ENCODE data around the gene PRKAR1B.

Gene PRKAR1B

DNA sequence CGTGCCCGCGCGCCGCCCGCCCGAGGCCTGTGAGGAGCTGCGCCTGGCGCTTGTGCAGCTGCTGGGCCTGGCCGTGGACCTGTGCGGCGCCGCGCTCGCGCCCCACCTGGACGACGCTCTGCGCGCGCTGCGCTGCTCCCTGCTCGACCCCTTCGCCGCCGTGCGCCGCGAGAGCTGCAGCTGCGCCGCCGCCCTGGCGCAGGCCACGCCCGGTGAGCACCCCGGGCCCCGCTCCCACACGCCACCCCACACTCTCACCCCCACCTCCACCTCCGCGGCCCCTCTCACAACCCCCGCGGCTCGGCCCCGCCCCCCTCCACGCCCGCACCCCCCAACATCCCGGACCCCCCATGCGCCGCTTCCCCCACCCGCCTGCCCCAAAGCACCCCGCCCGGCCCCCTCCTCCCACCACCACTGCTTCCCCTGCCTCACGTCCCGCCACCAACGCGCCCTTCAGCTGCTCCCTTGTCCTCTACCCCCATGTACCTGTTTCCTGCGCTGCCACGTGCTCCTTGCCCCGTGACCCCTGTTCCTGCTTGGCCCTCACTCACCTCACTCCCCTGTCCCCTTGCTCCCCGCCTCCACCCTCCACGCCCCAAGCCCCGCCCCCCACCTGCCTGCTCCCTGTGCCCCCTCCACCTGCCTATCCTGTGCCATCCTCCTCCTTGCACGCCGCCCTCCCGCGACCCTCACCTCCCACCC, at the start of gene PRKAR1B:
Gene PRKAR1B (minus strand): TSS at position 178 of the 702 bp plus-strand sequence. CDS start 15,776 bp downstream, outside the sequence.
- no peak for DNase-seq (ENCODE audit: low read depth, low spot score)

DNA sequence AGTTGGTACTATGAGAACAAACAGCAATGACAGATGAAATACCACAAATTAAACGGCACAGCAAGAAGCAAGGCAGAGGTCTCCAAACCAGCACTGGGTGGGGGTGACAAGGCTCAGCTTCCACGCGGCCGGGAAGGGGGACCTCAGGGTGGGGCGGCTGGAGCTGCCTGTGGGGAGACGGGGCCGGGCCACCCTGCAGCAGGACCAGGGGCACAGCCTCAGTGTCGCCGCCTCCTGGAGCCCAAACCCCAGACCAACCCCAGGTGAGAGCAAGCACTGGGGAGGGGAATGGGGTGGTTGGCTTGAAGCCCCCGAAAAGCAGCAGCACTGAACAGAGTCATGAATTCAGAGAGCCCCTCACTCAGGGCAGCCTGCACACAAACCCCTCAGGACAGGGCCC, 49.3 kb upstream of the PRKAR1B start:
- no peak for DNase-seq (ENCODE audit: low read depth, low spot score)

DNA sequence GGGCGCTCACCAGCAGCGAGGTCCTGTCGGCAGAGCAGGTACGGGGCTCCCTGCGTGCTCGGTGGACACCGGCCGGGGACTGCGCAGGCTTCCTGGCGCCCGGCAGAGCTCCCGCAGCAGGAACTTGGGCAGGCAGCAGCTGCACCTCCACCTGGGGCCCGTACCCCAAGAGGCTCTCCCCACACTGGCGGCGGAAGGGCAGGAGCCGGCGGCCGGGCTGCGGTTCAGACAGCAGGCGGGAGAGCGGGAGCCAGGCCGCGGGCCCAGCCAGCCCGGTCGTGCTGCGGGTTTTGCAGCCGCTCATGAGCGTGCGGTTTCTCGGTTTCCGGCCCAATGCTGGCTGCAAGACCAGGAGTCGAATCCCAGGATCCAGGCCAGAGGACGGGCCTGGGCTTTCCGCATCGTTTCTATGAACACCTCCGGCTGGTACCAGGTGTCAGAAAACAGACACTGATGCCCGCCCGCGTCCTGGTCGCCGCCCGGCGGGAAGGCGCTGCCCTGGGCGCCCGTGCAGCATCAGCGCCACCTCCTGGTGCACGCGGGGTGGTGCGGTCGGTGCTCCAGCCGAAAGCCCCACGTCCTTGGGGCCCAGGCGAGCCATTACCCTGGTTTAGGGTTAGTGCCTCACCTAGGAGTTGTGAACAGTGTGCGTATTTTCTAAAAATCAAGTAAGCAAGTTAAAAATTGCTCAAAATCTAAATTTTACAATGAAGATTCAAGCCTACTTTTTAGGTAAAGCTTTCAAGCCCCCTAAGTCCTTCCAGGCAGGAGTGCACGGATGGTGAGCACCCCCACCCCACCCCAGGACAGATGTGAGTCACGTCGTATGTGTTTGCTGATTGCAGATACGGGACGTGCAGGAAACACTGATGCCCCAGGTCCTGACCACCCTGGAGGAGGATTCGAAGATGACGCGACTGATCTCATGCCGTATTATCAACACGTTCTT, 47.4 kb upstream of the PRKAR1B start:
- peak; percentile 75 for DNase-seq (ENCODE audit: low read depth, low spot score)

DNA sequence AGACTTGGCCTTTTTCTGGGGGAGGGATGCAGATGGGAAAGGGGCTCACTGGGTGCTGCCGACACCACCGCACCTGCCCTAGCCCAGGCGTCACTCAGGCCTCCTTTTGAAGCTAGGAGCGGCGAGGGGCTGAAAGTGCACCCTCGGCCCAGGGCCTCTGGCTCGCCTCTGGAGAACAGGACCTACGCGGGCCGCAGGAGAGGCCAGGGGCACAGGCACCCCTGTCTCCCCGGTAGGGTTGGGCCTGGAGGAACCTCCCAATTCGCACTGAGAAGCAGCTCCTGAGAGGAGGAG, 46.5 kb upstream of the PRKAR1B start:
- DNase-seq (ENCODE audit: low read depth, low spot score): no peak

DNA sequence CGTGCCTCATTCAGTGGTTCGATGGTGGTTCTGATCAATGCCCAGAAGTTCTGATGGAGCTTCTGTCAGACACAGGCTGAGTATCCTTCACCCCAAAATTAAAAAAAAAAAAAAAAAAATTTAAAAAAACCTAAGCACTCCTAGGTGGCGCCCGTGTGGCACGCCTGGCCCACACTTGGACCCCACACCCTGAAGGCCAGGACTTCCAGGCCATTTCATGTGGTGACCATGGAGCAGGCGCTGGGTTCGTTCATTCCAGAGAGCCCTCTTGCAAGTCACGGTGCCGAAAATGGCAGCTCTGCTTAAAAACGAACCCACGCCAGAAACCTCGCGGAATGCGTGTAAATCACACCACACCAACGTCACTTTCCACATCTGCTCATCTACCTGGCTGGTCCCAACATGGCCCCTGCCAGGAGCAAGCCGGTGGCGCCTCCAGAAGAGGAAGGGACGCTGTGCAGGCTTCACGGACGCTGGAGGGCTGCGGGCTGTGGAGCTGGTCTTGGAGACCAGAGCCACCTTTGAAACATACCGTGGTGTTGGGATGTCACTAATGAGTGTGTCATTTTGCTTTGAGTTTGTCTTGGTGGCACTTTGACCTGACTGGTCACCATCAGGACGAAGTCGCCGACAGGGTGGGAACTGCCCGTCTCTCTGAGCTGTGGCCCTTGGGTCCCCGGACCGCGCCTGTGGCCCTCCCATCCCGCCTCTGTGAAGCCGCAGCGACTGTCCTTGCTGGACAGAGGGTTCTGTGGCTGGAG, 46.0 kb upstream of the PRKAR1B start:
- no peak for DNase-seq (ENCODE audit: low read depth, low spot score)

DNA sequence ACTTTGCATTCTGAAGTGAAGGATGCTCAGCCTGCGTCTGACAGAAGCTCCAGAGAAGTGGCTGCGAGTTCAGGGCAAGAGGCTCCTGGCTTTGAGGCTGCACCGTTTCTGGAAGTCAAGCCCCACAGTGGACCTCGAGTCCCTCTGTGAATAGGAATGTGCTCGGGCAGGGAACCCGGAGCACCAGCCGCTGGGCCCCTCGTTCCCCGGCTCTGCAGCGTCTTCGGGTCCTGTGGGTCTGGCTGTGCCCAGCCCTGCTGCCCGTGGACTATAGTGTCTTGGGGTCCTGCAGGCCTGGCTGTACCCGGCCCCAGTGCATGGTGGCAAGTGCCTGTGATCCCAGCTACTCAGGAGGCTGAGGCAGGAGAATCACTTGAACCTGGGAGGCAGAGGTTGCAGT, 45.3 kb upstream of the PRKAR1B start:
- DNase-seq (ENCODE audit: low read depth, low spot score): no peak

DNA sequence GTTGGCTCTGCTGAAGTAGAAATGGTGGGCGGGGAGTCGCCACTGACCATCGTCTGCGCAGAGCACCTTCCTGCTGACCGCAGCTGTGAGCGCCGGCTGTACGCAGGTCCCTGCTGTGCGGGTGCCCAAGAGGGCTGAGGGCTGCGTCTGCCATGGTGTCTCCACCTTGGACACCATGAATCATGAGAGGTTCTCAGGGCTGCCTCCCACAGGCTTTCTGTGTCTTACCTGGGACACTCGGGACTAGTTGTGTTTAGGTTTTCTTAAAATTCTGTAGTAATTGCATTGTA, 44.9 kb upstream of the PRKAR1B start:
- DNase-seq (ENCODE audit: low read depth, low spot score): no peak

DNA sequence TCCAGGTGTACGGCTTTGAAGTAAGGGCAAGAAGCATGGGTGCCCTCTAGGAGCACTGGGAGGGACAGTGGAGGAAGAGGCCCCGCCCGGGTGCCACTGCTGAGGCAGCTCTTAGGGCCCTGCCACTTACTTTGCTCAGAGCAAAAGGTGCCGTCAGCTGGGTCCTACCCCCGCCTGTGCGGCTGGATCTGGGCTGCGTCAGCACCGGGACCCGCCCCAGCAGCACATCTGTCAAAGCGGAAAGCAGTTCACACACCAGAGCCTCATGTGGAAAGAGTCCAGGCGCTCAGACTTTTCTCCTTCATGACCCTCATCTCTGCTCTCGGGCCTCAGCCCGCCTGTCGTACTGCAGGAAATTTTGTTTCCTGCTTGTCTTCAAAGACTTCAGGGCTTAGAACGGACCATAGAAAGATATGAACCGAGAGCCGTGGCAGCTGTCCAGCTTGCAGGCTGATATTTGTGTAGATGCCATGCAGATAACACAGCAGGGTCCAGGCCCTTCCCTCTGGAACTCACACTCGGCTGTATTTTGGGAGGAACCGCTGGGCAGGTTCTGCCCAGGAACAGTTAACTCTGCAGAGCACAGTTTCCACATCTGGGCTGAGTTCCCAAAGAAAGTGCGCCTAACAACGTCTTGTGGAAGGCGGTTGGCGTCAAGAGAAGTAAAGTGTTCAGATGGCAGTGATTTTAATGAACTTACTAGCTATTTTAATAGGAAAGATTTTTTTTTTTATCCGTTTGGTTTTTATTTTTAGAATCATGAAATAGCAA, 44.3 kb upstream of the PRKAR1B start:
- no peak for DNase-seq (ENCODE audit: low read depth, low spot score)

DNA sequence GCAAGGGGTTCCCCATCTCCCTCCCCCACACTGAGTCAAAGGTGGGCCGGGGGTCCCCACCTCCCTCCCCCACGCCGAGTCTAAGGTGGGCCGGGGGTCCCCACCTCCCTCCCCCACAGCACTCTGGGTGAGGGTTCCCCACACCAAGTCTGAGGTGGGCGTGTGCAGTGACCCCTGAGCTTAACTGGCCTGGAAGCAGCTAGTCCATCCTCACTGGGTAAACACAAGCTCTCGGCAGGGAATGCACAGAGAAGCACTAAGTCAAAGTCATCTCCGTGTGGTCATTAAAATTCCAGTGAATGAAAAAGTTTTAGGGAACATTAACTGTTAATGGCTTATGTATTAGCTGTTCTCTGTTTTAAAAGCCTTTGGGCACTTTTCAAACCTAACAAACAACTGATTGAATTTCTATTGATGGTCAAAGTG, 43.7 kb upstream of the PRKAR1B start:
- no peak for DNase-seq (ENCODE audit: low read depth, low spot score)

DNA sequence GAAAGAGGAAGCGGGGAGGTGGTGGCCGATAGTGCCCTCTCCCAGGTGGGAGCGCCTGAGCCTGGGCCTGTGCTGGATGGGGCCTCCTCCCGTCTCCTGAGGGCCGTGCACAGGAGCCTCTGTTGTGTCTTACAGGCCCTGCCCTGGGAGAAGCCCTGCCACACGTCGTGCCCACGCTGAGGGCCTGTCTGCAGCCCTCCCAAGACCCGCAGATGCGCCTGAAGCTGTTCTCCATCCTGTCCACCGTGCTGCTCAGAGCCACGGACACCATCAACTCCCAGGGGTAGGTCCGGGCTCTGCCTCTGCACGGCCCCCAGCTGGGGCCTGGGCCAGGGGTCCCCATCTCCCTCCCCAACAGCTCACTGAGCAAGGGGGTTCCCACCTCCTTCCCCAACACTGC, 43.3 kb upstream of the PRKAR1B start:
- no peak for DNase-seq (ENCODE audit: low read depth, low spot score)

DNA sequence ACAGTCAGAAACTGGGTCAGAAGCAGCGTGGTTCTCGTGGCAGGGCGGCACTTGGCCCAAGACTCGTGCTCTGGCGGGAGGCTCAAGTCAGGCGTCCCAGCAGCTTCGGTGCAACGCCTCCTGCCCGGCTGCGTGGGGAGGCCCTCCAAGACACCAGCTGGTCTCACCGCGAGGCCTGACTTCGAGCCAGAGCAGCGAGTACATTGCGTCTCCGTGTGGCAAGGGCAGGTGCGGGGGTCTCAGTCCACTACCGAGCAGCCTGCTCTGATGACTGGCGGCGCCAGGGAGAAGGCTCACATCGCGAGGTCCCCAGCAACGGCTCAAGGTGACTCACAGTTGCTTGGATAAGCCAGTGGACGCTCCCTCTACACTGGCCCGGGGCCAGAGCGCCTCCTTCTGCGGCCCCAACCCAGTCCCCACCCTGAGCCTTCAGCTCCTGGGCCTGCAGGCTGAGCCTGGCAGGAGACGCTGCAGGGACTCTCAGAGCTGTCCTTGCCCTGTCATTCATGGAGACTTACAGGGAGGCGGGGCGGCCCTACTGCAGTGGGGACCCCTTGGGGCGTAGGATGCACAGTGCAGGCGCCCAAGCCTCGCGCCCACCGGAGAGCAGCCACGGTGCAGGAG, 41.9 kb upstream of the PRKAR1B start:
- peak; percentile 41 for DNase-seq (ENCODE audit: low read depth, low spot score)

DNA sequence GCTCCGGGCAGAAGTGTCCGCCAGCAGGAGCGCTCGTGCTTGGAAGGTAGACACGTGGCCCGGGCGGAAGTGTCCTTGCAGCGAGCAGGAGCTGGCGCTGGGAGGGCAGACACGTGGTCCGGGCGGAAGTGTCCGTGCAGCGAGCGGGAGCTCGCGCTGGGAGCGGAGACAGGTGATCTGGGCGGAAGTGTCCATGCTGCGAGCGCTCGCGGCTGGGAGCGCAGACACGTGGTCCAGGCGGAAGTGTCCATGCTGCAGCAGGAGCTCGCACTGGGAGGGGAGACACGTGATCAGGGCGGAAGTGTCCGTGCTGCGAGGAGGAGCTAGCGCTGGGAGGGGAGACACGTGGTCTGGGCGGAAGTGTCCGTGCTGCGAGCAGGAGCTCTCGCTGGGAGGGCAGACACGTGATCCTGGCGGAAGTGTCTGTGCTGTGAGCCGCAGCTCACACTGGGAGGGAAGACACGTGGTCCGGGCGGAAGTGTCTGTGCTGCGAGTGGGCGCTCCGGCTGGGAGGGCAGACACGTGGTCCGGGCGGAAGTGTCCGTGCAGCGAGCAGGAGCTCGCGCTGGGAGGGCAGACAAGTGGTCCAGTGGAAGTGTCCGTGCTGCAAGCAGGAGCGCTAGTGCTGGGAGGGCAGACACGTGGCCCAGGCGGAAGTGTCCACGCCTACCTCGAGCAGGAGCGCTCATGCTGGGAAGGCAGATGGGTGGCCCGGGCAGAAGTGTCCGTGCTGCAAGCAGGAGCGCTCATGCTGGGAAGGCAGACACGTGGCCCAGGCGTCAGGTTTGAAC, 41.1 kb upstream of the PRKAR1B start:
- DNase-seq (ENCODE audit: low read depth, low spot score): no peak

DNA sequence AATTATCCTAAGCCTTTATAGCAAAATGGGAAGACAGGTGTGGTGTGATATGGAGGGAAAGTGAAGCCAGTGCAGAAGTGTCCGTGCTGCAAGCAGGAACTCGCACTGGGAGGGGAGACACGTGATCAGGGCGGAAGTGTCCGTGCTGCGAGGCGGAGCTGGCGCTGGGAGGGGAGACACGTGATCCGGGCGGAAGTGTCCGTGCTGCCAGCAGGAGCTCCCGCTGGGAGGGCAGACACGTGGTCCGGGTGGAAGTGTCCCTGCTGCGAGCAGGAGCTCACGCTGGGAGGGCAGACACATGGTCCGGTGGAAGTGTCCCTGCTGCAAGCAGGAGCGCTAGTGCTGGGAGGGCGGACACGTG, 40.5 kb upstream of the PRKAR1B start:
- DNase-seq (ENCODE audit: low read depth, low spot score): no peak

DNA sequence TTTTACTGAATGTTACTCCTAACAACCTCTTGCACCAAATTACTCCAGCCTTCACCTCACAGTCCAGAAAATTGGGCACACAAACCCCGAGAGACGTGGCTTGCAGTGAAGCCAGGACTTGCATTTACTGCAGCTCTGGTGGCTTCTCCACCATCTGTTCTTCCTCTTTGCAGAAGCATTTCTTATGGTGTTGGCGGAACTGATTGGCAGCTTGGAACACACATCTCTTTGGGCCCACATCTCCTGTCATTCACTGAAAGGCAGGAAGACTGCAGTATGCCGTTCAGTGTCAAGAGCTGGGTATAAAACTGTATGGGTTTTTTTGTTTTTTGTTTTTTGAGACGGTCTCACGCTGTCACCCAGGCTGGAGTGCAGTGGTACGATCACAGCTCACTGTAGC, 38.3 kb upstream of the PRKAR1B start:
- DNase-seq (ENCODE audit: low read depth, low spot score): no peak

DNA sequence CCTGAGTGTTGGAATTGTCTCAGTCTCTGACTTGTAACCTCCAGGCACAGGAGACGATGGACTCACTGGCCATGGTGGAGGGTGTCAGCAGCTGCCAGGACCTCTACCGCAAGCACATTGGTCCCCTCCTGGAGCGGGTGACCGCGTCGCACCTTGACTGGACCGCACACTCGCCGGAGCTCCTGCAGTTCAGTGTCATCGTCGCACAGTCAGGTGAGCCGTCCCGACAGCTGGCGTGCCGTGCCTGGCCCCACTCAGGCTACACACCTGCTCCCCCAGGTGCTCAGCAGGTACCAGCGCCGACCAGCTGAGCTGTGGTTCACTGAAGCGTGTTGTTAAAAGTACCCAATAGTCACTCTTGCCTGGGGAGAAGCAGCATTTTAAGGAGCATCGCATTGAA, 36.7 kb upstream of the PRKAR1B start:
- no peak for DNase-seq (ENCODE audit: low read depth, low spot score)

DNA sequence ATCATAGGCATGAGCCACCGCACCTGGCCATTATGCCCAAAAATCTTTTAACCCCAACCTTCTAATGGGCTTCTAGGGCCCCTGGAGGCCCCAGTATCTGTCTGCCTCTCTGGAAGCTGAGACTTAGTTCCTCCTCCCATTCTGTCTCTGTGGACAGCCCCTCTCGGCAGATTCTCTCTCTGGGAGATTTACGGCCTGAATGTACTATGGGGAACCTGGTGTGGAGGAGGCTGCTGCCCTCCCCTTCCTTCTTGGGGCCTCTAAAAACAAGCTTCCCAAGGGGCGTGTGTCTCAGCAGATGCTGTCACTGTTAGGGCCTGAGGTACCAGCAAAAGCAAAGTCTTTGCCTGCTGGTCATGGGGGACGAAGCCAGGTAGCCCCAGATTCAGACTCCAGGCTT, 35.8 kb upstream of the PRKAR1B start:
- DNase-seq (ENCODE audit: low read depth, low spot score): no peak

DNA sequence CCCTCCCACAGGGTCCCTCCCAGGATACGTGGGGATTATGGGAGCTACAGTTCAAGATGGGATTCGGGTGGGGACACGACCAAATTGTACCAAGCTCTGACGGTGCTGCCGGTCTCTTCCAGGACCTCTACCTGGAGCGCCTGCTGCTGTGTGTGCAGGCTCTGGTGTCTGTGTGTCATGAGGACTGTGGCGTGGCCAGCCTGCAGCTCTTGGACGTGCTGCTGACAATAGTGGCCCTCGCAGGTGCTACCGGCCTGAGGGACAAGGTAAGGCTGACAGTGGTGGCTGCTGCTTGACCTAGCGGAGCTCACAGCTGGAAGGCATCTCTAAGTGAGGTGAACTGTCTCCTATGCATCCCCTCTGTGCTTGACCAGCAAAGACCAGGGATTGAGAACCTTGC, 34.5 kb upstream of the PRKAR1B start:
- no peak for DNase-seq (ENCODE audit: low read depth, low spot score)

DNA sequence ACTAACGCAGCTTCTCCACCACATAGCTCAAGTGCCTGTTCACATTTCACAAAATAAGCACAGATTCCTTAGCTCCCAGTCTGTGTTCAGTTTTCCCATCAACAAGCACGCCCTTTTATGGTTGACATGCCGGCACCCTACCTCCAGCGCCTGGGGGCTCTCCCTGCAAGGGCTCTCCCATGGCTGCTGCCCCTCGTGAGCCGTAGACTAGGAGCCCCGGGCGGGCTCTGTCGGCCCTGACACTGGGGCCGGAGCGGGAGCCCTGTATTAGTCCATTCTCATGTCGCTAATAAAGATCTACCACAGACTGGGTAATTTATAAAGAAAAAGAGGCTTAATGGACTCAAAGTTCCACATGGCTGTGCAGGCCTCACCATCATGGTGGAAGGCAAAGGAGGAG, 34.0 kb upstream of the PRKAR1B start:
- no peak for DNase-seq (ENCODE audit: low read depth, low spot score)

DNA sequence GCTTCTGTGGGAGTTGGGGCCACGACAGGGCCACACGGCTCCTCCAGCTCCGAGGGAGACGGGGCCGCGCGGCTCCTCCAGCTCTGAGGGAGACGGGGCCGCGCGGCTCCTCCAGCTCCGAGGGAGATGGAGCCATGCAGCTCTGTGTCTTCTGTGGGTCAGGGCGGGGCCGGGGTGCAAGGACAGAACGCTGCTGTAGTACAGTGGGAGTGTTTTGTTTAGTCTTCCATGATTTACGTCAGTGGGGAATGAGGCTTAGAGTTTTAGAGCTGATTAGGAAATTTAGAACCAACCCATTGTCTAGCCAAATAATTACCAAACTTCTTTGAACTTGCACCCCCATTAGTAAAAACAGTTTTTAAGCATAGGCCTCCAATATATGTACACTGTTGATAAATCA, 32.9 kb upstream of the PRKAR1B start:
- no peak for DNase-seq (ENCODE audit: low read depth, low spot score)

DNA sequence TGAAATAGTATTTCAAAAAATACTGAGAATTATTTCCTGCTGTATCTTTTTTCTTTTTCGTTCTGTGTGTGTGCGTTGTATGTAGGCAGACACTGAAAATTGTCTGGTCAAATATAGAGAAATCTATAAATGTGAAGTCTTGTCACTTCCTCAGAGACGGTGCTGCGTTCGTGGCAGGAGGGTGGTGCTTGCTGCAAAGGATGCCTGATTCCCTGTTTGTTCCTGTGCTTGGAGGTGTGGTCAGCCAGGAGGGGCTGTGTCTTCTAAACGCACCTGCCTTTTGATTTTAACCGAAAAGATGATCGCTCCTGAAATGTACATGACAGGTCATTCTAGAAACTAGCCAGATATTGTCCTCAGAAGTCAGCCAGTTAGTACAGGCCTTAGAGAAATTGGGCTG, 32.5 kb upstream of the PRKAR1B start:
- DNase-seq (ENCODE audit: low read depth, low spot score): no peak

DNA sequence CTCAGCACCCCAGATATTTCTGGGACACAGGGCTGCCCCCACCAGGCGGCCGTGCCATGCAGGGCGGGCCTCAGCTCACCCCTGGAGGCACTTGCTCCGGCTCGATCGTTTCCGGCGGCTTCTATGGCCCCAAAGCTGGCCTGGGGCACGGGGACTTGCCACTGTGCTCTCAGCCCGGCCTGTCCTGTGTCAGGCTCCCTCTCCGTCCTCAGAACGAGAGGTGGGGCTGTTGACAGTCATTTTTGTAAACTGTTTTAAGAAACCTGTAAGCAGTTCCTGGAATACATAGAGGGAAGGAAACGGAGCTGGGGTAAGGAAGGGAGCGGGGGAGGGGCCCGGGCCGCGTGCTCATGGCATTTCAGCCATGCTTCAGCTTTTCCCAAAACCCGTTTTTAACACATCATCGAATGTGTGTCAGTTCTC, 30.7 kb upstream of the PRKAR1B start:
- DNase-seq (ENCODE audit: low read depth, low spot score): no peak
